NCI-H526 treated with DMSO at 0.1 percent for 48 hours (cell line): ENCODE results near the gene TSHZ1.
"Not testable (repeated sequence)": the region's sequence is repeated elsewhere in the genome, so short reads cannot be mapped to it uniquely, and the experiment has no call there.

Experiments used
- DNase-seq: peaks from one replicate; lab custom pipeline; 2025; lab: John Stamatoyannopoulos, UW

Gene TSHZ1

GRCh38 chr18:75316223-75316622, 105.6 kb downstream of the TSHZ1 start:
- DNase-seq = no peak

DNA sequence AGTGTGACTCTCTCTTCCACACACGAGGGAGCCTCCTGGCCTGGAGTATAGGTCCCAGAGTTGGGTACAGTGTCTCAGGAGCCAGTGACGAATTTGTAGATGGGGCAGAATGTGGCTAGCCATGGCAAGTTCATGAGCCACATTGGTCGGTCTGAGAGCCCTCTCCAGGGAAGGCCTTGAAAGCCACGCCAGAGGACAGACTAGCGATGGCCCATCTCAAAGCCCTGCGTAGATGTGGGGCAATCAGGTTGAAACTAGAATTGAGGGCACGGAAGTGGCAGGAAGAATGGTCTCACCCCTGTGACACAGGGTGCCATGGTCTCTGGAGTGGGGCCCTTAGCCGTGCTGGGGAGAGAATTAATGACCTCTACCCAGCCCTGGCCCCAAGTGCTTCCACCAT, 106.2 kb downstream of the TSHZ1 start:
- DNase-seq = no peak

GRCh38 chr18:75317300-75317699, 106.7 kb downstream of the TSHZ1 start:
- DNase-seq = no peak

DNA sequence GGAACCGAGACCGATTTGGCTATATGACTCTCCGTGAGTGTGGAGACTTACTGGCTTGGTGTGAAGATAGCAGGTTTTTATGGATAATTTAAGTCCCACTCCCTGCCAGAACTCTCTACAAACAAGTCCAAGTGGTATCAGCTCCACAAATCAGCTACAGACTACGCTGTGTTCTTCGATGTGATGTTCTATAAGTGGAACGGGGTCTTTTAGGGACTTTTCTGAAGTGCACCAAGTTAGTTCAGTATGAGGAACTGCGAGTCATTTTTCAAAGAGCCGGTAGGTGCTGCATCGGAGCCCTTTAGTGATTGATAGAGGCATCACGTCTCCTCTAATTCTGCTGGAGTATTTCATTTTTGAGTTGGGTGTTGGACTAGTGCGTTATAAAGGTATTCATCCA, 107.1 kb downstream of the TSHZ1 start:
- DNase-seq = no peak

DNA sequence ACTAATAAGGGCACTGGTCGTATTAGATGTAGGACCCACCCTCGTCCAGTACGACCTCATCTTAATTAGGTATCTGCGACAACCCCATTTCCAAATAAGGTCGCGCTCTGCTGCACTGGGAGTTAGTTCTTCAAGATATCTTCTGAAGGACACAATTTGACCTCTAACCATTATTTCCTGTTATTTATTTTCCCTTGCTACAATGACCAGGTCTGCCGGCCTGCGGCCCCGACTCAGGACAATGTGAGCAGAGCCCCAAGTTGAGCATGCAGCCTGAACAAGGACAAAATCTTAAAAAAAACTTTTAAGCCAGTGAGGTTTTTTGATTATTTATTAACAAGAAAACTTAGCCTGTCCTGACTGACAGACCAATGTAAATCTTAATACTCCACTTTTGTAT, 109.3 kb downstream of the TSHZ1 start:
- no peak for DNase-seq

DNA sequence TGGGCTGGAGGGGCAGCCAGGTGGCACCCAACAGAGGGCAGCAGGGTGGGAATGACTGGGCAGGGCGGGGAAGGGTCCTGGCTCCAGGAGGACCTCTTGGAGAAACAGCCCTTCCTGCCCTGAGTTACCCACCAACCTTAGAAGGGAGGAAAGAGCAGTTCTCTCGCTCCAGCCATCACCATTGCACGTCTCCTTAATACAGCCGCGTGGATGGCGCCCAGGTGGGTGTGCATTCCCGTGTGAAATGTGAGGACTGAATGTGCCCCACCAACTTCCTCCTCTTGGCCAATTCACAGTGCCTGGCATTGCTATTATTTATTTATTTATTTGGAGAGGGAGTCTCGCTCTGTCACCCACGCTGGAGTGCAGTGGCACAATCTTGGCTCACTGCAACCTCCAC, 109.9 kb downstream of the TSHZ1 start:
- no peak for DNase-seq

GRCh38 chr18:75321431-75321830, 110.8 kb downstream of the TSHZ1 start:
- DNase-seq = no peak

DNA sequence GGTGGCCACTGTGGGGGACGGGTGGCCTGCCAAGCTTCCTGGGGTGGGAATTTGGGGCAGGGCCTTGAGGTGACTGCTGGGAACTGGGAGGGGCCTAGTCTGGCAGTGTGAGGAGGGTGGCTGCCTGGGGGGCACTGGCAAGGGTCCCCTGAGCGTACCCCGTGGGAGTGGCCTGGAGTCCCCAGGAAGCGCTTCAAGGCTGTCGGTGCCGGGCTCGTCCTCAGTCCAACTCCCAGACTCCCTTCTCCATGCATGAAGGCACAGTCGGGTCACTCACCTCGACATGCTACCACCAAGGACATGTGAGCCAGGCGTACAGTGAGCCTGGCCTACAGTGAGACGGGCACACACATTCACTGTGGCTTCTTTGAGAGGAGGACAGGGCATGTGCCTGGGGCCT, 111.6 kb downstream of the TSHZ1 start:
- DNase-seq = no peak

- no peak for DNase-seq
These were observed 113.4 kb downstream of the TSHZ1 start for GRCh38 chr18:75323821-75324585.

GRCh38 chr18:75324686-75325257, 114.2 kb downstream of the TSHZ1 start:
- no peak for DNase-seq

DNA sequence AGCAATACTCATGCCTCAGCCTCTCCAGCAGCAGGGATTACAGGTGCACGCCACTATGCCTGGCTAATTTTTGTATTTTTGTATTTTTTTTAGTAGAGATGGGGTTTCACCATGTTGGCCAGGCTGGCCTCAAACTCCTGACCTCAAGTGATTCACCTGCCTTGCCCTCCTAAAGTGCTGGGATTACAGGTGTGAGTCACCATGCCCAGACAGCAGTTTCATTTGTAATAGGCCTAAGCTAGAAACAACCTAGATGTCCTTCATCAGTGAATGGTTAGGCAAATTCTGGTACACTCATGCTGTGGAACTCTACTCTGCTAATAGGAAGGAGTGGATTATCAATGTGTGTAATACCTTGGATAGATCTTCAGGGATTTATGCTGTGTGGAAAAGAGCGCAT, 119.2 kb downstream of the TSHZ1 start:
- not testable (repeated sequence) for DNase-seq

DNA sequence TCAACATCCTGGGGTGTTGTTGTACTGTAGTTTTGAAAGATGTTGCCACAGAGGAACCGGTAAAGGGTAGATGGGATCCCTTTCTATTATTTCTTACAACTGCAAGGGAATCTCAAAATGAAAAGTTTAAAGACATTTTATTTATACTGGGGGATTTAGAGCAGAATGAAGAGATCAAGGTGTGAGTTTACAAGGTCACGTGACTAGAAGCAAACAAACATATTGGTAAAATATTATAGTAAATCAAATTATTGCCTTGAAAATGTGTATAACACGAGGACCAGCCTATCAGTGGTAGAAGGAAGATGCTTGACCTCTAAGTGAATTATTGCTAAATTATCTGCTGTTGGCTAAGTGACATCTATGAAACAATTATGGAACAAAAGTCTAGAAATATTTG, 119.7 kb downstream of the TSHZ1 start:
- no peak for DNase-seq

DNA sequence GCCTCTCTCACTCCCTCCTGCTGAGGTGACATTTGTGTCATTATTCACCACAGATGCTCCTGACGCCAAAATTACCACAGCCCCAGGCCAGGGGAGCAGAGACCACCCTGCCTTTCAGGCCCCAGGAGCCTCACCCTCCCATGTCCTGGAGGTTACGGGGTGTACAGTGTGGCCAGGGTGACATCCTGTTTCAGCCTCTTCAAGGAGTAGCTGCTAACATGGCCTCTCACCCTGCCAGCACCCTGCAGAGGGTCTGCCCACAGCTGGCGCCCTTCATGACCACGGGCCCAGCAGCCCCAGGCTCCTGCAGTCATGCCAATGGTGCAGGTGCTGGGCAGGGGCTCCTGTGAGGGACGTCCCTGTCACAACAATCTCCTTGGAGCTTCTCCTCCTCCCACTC, 124.3 kb downstream of the TSHZ1 start:
- no peak for DNase-seq

GRCh38 chr18:75335511-75335910, 124.9 kb downstream of the TSHZ1 start:
- no peak for DNase-seq

- DNase-seq = no peak
These were observed 126.2 kb downstream of the TSHZ1 start for GRCh38 chr18:75336767-75337166.

- no peak for DNase-seq
These were observed 126.8 kb downstream of the TSHZ1 start for GRCh38 chr18:75337348-75337747.

DNA sequence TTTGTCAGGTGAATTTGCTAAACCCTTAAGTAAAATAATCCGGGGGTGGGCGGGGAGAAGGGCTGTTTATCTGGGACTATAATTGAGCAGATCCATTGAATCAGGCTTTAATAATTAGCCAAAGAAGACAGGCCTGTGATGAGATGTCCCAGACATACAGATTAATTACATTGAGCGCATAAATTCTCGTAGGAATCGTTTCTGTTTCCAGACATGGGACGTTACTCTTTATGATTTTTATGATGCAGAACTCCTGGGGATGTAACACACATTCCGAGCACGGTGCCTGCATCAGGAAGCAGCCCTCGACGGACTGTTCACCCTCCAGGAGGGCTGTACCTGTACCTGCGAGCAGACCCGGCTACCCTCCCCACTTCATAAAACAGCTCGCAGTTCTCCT, 128.0 kb downstream of the TSHZ1 start:
- DNase-seq = no peak
